ENCODE data around the gene TGM2. TPM values are rescaled to one million over a fixed set of nuclear protein-coding genes. Genes with fewer than 3 reads are reported as not detected.

Gene TGM2
- total and polyA plus RNA-seq, 2 donors from 2014 or later, result 44.6 to 611 TPM

- Histone ChIP-seq H3K27ac (ENCODE audit: low read depth in 2 of 2, low read length in 2 of 2) (no peak overlapping the region), H3K4me1 (ENCODE audit: control insufficient read depth in 2 of 3, insufficient read depth in 2 of 3, low read depth in 1 of 3, low read length in 3 of 3) (no peaks in the 10 kb centered on the region), H3K9ac (ENCODE audit: low read length in 3 of 3) (no peak overlapping the region), H3K27me3 (ENCODE audit: control insufficient read depth, insufficient read depth, low read length) (no peaks in the 10 kb centered on the region), H3K9me3 (ENCODE audit: control insufficient read depth in 2 of 3, insufficient read depth in 1 of 3, low read length in 3 of 3) (no peaks in the 10 kb centered on the region), H3K4me3 (ENCODE audit: low read length in 3 of 3) (no peak overlapping the region), H3K36me3 (ENCODE audit: control insufficient read depth in 2 of 3, insufficient read depth in 3 of 3, low read length in 3 of 3) (no peaks in the 10 kb centered on the region)
- DNase-seq, result peak in 2 of 5 donors; percentile 32 to 66
- FAIRE-seq, result no peak
- TF ChIP-seq CTCF (IDR thresholded peaks at IDR 0.05; ENCODE audit: borderline replicate concordance, extremely low read depth, insufficient read depth), result no peak
- intact Hi-C loops (cut with DNase I), result no loop called here
Measured at GRCh38 chr20:38199501-38200390, 34.7 kb upstream of the TGM2 start.

- no peak for FAIRE-seq
- Histone ChIP-seq H3K4me1 (ENCODE audit: control insufficient read depth in 2 of 3, insufficient read depth in 2 of 3, low read depth in 1 of 3, low read length in 3 of 3) (no peaks in the 10 kb centered on the region), H3K9me3 (ENCODE audit: control insufficient read depth in 2 of 3, insufficient read depth in 1 of 3, low read length in 3 of 3) (no peaks in the 10 kb centered on the region), H3K36me3 (ENCODE audit: control insufficient read depth in 2 of 3, insufficient read depth in 3 of 3, low read length in 3 of 3) (no peaks in the 10 kb centered on the region), H3K27ac (ENCODE audit: low read depth in 2 of 2, low read length in 2 of 2) (no peak overlapping the region), H3K27me3 (ENCODE audit: control insufficient read depth, insufficient read depth, low read length) (no peaks in the 10 kb centered on the region), H3K9ac (ENCODE audit: low read length in 3 of 3) (no peak overlapping the region), H3K4me3 (ENCODE audit: low read length in 3 of 3) (no peak overlapping the region)
- no peak for TF ChIP-seq CTCF (IDR thresholded peaks at IDR 0.05; ENCODE audit: borderline replicate concordance, extremely low read depth, insufficient read depth)
- intact Hi-C loops (cut with DNase I), result no loop called here
- peak in 1 of 5 donors; percentile 4 for DNase-seq
Measured at GRCh38 chr20:38198238-38198861, 33.3 kb upstream of the TGM2 start.

GRCh38 chr20:38197619-38198018, 32.5 kb upstream of the TGM2 start:
- FAIRE-seq (no peak), DNase-seq (peak in 1 of 5 donors; percentile 7)
- TF ChIP-seq CTCF (IDR thresholded peaks at IDR 0.05; ENCODE audit: borderline replicate concordance, extremely low read depth, insufficient read depth), result no peak
- no peaks in the 10 kb centered on the region for H3K9me3 ChIP-seq (ENCODE audit: control insufficient read depth in 2 of 3, insufficient read depth in 1 of 3, low read length in 3 of 3)
- H3K27me3 ChIP-seq (ENCODE audit: control insufficient read depth, insufficient read depth, low read length), result no peaks in the 10 kb centered on the region
- H3K4me3 ChIP-seq (ENCODE audit: low read length in 3 of 3), result no peak overlapping the region
- no peaks in the 10 kb centered on the region for H3K36me3 ChIP-seq (ENCODE audit: control insufficient read depth in 2 of 3, insufficient read depth in 3 of 3, low read length in 3 of 3)
- no peaks in the 10 kb centered on the region for H3K4me1 ChIP-seq (ENCODE audit: control insufficient read depth in 2 of 3, insufficient read depth in 2 of 3, low read depth in 1 of 3, low read length in 3 of 3)
- no peak overlapping the region for H3K9ac ChIP-seq (ENCODE audit: low read length in 3 of 3)
- H3K27ac ChIP-seq (ENCODE audit: low read depth in 2 of 2, low read length in 2 of 2), result no peak overlapping the region
- intact Hi-C loops (cut with DNase I), result no loop called here

Measured in kidney (tissue), 14 donors.